Dendritic cell treated with granulocyte-macrophage colony-stimulating factor and Interleukin-4, amounts not matched to agents 40 ng/mL and 50 ng/mL, for 4 days (primary cell): ENCODE measurements around the gene KCNAB2.
"Not testable (repeated sequence)": the region's sequence is repeated elsewhere in the genome, so short reads cannot be mapped to it uniquely, and the experiment has no call there.

Source experiments
- H3K27ac Mint-ChIP-seq: one replicate; pipeline ENCODE4 v1.8.0; 2022; ENCODE audit warnings: mild to moderate bottlenecking, mixed read lengths
- H3K27me3 Mint-ChIP-seq: one replicate; pipeline ENCODE4 v1.8.0; 2022; ENCODE audit warnings: mild to moderate bottlenecking, mixed read lengths
- H3K36me3 Mint-ChIP-seq: one replicate; pipeline ENCODE4 v1.8.0; 2022; ENCODE audit warnings: low read depth, mixed read lengths
- H3K4me1 Mint-ChIP-seq: one replicate; pipeline ENCODE4 v1.8.0; 2022; ENCODE audit warnings: low read depth, mixed read lengths
- H3K4me3 Mint-ChIP-seq: one replicate; pipeline ENCODE4 v1.8.0; 2022; ENCODE audit warnings: mild to moderate bottlenecking, moderate library complexity, mixed read lengths
- H3K9me3 Mint-ChIP-seq: one replicate; pipeline ENCODE4 v1.8.0; 2022; ENCODE audit warnings: mixed read lengths
- intact Hi-C: fragments of 100-400 bp; cut with micrococcal nuclease; formaldehyde crosslinking; loops from one replicate; pipeline ENCODE4 v1.15.0; 2022

Gene KCNAB2

GRCh38 chr1:6016191-6016865, 29.4 kb upstream of the KCNAB2 start:
- Mint-ChIP-seq H3K9me3 (no peaks in the 10 kb centered on the region), H3K4me1 (peaks cover 23% of the 10 kb centered on the region), H3K4me3 (no peak overlapping the region), H3K27me3 (no peaks in the 10 kb centered on the region), H3K27ac (no peak overlapping the region), H3K36me3 (peaks cover 12% of the 10 kb centered on the region)
- intact Hi-C loops, result no loop called here

- H3K27me3 Mint-ChIP-seq, H3K4me3 Mint-ChIP-seq, H3K9me3 Mint-ChIP-seq, H3K27ac Mint-ChIP-seq, intact Hi-C loops: not testable (repeated sequence)
- Mint-ChIP-seq H3K4me1 (peaks cover 27% of the 10 kb centered on the region), H3K36me3 (peaks cover 12% of the 10 kb centered on the region)
Observed at GRCh38 chr1:6017654-6018053, 28.0 kb upstream of the KCNAB2 start.

GRCh38 chr1:6019166-6019845, 26.4 kb upstream of the KCNAB2 start:
- no peaks in the 10 kb centered on the region for H3K9me3 Mint-ChIP-seq
- H3K36me3 Mint-ChIP-seq, result no peaks in the 10 kb centered on the region
- intact Hi-C loops, result no loop called here
- H3K4me1 Mint-ChIP-seq, result peaks cover 18% of the 10 kb centered on the region
- H3K27me3 Mint-ChIP-seq, result no peaks in the 10 kb centered on the region
- no peak overlapping the region for H3K4me3 Mint-ChIP-seq
- no peak overlapping the region for H3K27ac Mint-ChIP-seq

GRCh38 chr1:6022193-6022592, 23.5 kb upstream of the KCNAB2 start:
- peaks cover 29% of the 10 kb centered on the region for H3K4me1 Mint-ChIP-seq
- H3K36me3 Mint-ChIP-seq, result peaks cover 9% of the 10 kb centered on the region
- no peaks in the 10 kb centered on the region for H3K27me3 Mint-ChIP-seq
- intact Hi-C loops, result no loop called here
- H3K27ac Mint-ChIP-seq, result no peak overlapping the region
- H3K9me3 Mint-ChIP-seq, result no peaks in the 10 kb centered on the region
- H3K4me3 Mint-ChIP-seq, result no peak overlapping the region

- Mint-ChIP-seq H3K27ac (no peak overlapping the region), H3K4me3 (no peak overlapping the region), H3K36me3 (peaks cover 20% of the 10 kb centered on the region), H3K9me3 (no peaks in the 10 kb centered on the region), H3K4me1 (peaks cover 41% of the 10 kb centered on the region), H3K27me3 (no peaks in the 10 kb centered on the region)
- intact Hi-C loops, result no loop called here
Observed at GRCh38 chr1:6023346-6023745, 22.3 kb upstream of the KCNAB2 start.

GRCh38 chr1:6024376-6024775, 21.3 kb upstream of the KCNAB2 start:
- Mint-ChIP-seq H3K27ac (peak overlapping the region; percentile 92), H3K36me3 (peaks cover 30% of the 10 kb centered on the region), H3K4me1 (peaks cover 51% of the 10 kb centered on the region), H3K27me3 (no peaks in the 10 kb centered on the region), H3K4me3 (no peak overlapping the region), H3K9me3 (no peaks in the 10 kb centered on the region)
- intact Hi-C loops, result no loop called here

GRCh38 chr1:6025269-6026094, 20.2 kb upstream of the KCNAB2 start:
- no peaks in the 10 kb centered on the region for H3K27me3 Mint-ChIP-seq
- H3K4me3 Mint-ChIP-seq, result peak overlapping the region; percentile 98
- peak overlapping the region; percentile 92 for H3K27ac Mint-ChIP-seq

GRCh38 chr1:6026095-6026809, 19.4 kb upstream of the KCNAB2 start:
- Mint-ChIP-seq H3K36me3 (peaks cover 49% of the 10 kb centered on the region), H3K9me3 (no peaks in the 10 kb centered on the region), H3K27ac (peak overlapping the region; percentile 92), H3K4me1 (peaks cover 70% of the 10 kb centered on the region), H3K4me3 (peak overlapping the region; percentile 98), H3K27me3 (no peaks in the 10 kb centered on the region)
- intact Hi-C loops, result no loop called here

More at GRCh38 chr1:6025269-6026094, 20.2 kb upstream of the KCNAB2 start:
- intact Hi-C loops, result no loop called here
- H3K4me1 Mint-ChIP-seq, result peaks cover 62% of the 10 kb centered on the region
- H3K36me3 Mint-ChIP-seq, result peaks cover 41% of the 10 kb centered on the region
- no peaks in the 10 kb centered on the region for H3K9me3 Mint-ChIP-seq

GRCh38 chr1:6027591-6027990, 18.1 kb upstream of the KCNAB2 start:
- H3K27me3 Mint-ChIP-seq, result no peaks in the 10 kb centered on the region
- peaks cover 80% of the 10 kb centered on the region for H3K4me1 Mint-ChIP-seq
- intact Hi-C loops, result no loop called here
- H3K4me3 Mint-ChIP-seq, result peak overlapping the region; percentile 98
- peaks cover 61% of the 10 kb centered on the region for H3K36me3 Mint-ChIP-seq
- peak overlapping the region; percentile 92 for H3K27ac Mint-ChIP-seq
- no peaks in the 10 kb centered on the region for H3K9me3 Mint-ChIP-seq

GRCh38 chr1:6028042-6028850, 17.4 kb upstream of the KCNAB2 start:
- Mint-ChIP-seq H3K4me1 (peaks cover 85% of the 10 kb centered on the region), H3K36me3 (peaks cover 67% of the 10 kb centered on the region), H3K4me3 (peak overlapping the region; percentile 98), H3K27ac (peak overlapping the region; percentile 92), H3K27me3 (no peaks in the 10 kb centered on the region), H3K9me3 (no peaks in the 10 kb centered on the region)
- intact Hi-C loops, result loop anchor here (2.0 kb wide), 1 partner anchor 35 kb away; the partner anchor contains the start of gene NPHP4

GRCh38 chr1:6029351-6029750, 16.3 kb upstream of the KCNAB2 start:
- no peaks in the 10 kb centered on the region for H3K9me3 Mint-ChIP-seq
- peaks cover 76% of the 10 kb centered on the region for H3K36me3 Mint-ChIP-seq
- H3K4me1 Mint-ChIP-seq, result peaks cover 96% of the 10 kb centered on the region
- no peaks in the 10 kb centered on the region for H3K27me3 Mint-ChIP-seq
- peak overlapping the region; percentile 92 for H3K27ac Mint-ChIP-seq
- intact Hi-C loops, result loop anchor here (2.0 kb wide), 1 partner anchor 37 kb away; the partner anchor contains the start of gene NPHP4
- H3K4me3 Mint-ChIP-seq, result peak overlapping the region; percentile 9

- Mint-ChIP-seq H3K27ac (peak overlapping the region; percentile 20), H3K36me3 (peaks cover 84% of the 10 kb centered on the region), H3K4me1 (peaks cover 99% of the 10 kb centered on the region), H3K9me3 (no peaks in the 10 kb centered on the region), H3K27me3 (no peaks in the 10 kb centered on the region), H3K4me3 (no peak overlapping the region)
- intact Hi-C loops, result no loop called here
Observed at GRCh38 chr1:6030132-6030531, 15.6 kb upstream of the KCNAB2 start.
